Nephron progenitor cell (in vitro differentiated cells): ENCODE results near the gene RPTOR.

Experiments
- DNase-seq: peaks from one replicate; pipeline ENCODE4 v3.0.0; 2021
- H3K27ac Mint-ChIP-seq: 2 replicates; pipeline ENCODE4 v1.8.0; 2021; ENCODE audit warnings: mild to moderate bottlenecking, moderate library complexity, mixed read lengths
- H3K27me3 Mint-ChIP-seq: 2 replicates; pipeline ENCODE4 v1.8.0; 2021; ENCODE audit warnings: mild to moderate bottlenecking, low read depth, mixed read lengths; ENCODE audit not compliant: poor library complexity
- H3K36me3 Mint-ChIP-seq: 2 replicates; pipeline ENCODE4 v1.8.0; 2021; ENCODE audit warnings: low read depth, mixed read lengths
- H3K4me1 Mint-ChIP-seq: 2 replicates; pipeline ENCODE4 v1.8.0; 2021; ENCODE audit warnings: mixed read lengths
- H3K4me3 Mint-ChIP-seq: 2 replicates; pipeline ENCODE4 v1.8.0; 2021; ENCODE audit warnings: mild to moderate bottlenecking, moderate library complexity, mixed read lengths
- H3K9me3 Mint-ChIP-seq: 2 replicates; pipeline ENCODE4 v1.8.0; 2021; ENCODE audit warnings: mild to moderate bottlenecking, moderate library complexity, mixed read lengths
- CTCF ChIP-seq: fragments of 200-600 bp; sonication (generic); IDR thresholded peaks from 2 replicates; pipeline ENCODE4 v1.5.0; 2021; ENCODE audit warnings: antibody characterized with exemption

The RPTOR gene

GRCh38 chr17:80982426-80982974 is 437.9 kb downstream of the RPTOR start:
- Mint-ChIP-seq H3K4me1 (peaks cover 45% of the 10 kb centered on the region), H3K27ac (no peak overlapping the region), H3K9me3 (no peaks in the 10 kb centered on the region), H3K36me3 (no peaks in the 10 kb centered on the region), H3K4me3 (no peak overlapping the region), H3K27me3 (peaks cover 33% of the 10 kb centered on the region)
- TF ChIP-seq CTCF, result no peak
- DNase-seq, result no peak

GRCh38 chr17:80983545-80983944 is 438.9 kb downstream of the RPTOR start:
- H3K4me1 Mint-ChIP-seq, result peaks cover 53% of the 10 kb centered on the region
- H3K4me3 Mint-ChIP-seq, result no peak overlapping the region
- TF ChIP-seq CTCF, result no peak
- DNase-seq, result no peak
- peaks cover 41% of the 10 kb centered on the region for H3K27me3 Mint-ChIP-seq
- no peaks in the 10 kb centered on the region for H3K36me3 Mint-ChIP-seq
- H3K27ac Mint-ChIP-seq, result no peak overlapping the region
- H3K9me3 Mint-ChIP-seq, result no peaks in the 10 kb centered on the region

- no peak overlapping the region for H3K27ac Mint-ChIP-seq
- no peak overlapping the region for H3K4me3 Mint-ChIP-seq
- no peak for DNase-seq
- no peak for TF ChIP-seq CTCF
- H3K27me3 Mint-ChIP-seq, result peaks cover 51% of the 10 kb centered on the region
- H3K9me3 Mint-ChIP-seq, result no peaks in the 10 kb centered on the region
- H3K36me3 Mint-ChIP-seq, result no peaks in the 10 kb centered on the region
- peaks cover 52% of the 10 kb centered on the region for H3K4me1 Mint-ChIP-seq
Observed at GRCh38 chr17:80984749-80985148, 440.1 kb downstream of the RPTOR start.

GRCh38 chr17:80986046-80986445 is 441.4 kb downstream of the RPTOR start:
- Mint-ChIP-seq H3K27me3 (peaks cover 58% of the 10 kb centered on the region), H3K36me3 (no peaks in the 10 kb centered on the region), H3K27ac (no peak overlapping the region), H3K9me3 (no peaks in the 10 kb centered on the region), H3K4me3 (no peak overlapping the region), H3K4me1 (peaks cover 41% of the 10 kb centered on the region)
- TF ChIP-seq CTCF, result no peak
- DNase-seq, result no peak

- Mint-ChIP-seq H3K27me3 (peaks cover 58% of the 10 kb centered on the region), H3K36me3 (no peaks in the 10 kb centered on the region), H3K4me1 (peaks cover 36% of the 10 kb centered on the region), H3K9me3 (no peaks in the 10 kb centered on the region), H3K27ac (no peak overlapping the region), H3K4me3 (no peak overlapping the region)
- DNase-seq, result no peak
- no peak for TF ChIP-seq CTCF
Observed at GRCh38 chr17:80986816-80987475, 442.3 kb downstream of the RPTOR start.

GRCh38 chr17:80987941-80988461 is 443.4 kb downstream of the RPTOR start:
- H3K36me3 Mint-ChIP-seq, result no peaks in the 10 kb centered on the region
- H3K4me1 Mint-ChIP-seq, result peaks cover 40% of the 10 kb centered on the region
- H3K27ac Mint-ChIP-seq, result no peak overlapping the region
- no peak for DNase-seq
- H3K27me3 Mint-ChIP-seq, result peaks cover 55% of the 10 kb centered on the region
- H3K9me3 Mint-ChIP-seq, result no peaks in the 10 kb centered on the region
- no peak for TF ChIP-seq CTCF
- no peak overlapping the region for H3K4me3 Mint-ChIP-seq
